K562 (cell line): ENCODE results near the gene HELZ.

Experiments
- ATF3 ChIP-seq, 2 experiments: fragments of 450-650 bp in 1 of 2; sonication (generic) in 1 of 2; formaldehyde crosslinking in 1 of 2; IDR thresholded peaks in 1 of 2; conservative IDR thresholded peaks in 1 of 2; 2 replicates each; pipeline versions ENCODE4 v1.6.1 to v1.8.1; 2016 to 2023; ENCODE audit warnings: mild to moderate bottlenecking in 2 of 2, moderate library complexity in 2 of 2, inconsistent platforms in 1 of 2, missing genetic modification reagents in 1 of 2
- CTCF ChIP-seq, 3 experiments: IDR thresholded peaks in 2 of 3; conservative IDR thresholded peaks in 1 of 3; 2 replicates each; pipeline ENCODE4 v1.5.1; 2011 to 2012; ENCODE audit warnings: low read length in 3 of 3, mild to moderate bottlenecking in 3 of 3, control low read depth in 2 of 3, improper control_type of control experiment in 1 of 3, inconsistent platforms in 1 of 3, low read depth in 1 of 3, mixed read lengths in 1 of 3, moderate library complexity in 1 of 3; ENCODE audit not compliant: insufficient read depth in 2 of 3
- E2F4 ChIP-seq: sonication (generic); formaldehyde crosslinking; IDR thresholded peaks from 2 replicates; pipeline ENCODE4 v1.8.0; 2022; ENCODE audit warnings: mild to moderate bottlenecking, low read depth, missing genetic modification reagents

- no peak for TF ChIP-seq ATF3 (IDR thresholded peaks at IDR 0.05)
- TF ChIP-seq ATF3 (CRISPR knock-in tag; conservative IDR thresholded peaks at IDR 0.05) = no peak
- no peak for TF ChIP-seq CTCF (IDR thresholded peaks at IDR 0.05 in 2 of 3, conservative IDR thresholded peaks at IDR 0.05 in 1 of 3; ENCODE audit: insufficient read depth in 2 of 3, low read depth in 1 of 3, low read length in 3 of 3)
- no peak for TF ChIP-seq E2F4 (CRISPR knock-in tag)
Observed at GRCh38 chr17:67038861-67039365, 206.1 kb downstream of the HELZ start.
